Subcutaneous abdominal adipose tissue (tissue), 5 donors: ENCODE results near the gene TK1.

ENCODE experiments used
- H3K27ac ChIP-seq: one replicate; pipeline ENCODE4 v1.7.0; 2013; ENCODE audit warnings: low read depth, mild to moderate bottlenecking, inconsistent platforms, low read length, moderate library complexity
- H3K27me3 ChIP-seq, 5 donors: one replicate each; pipeline ENCODE4 v1.7.0; 2013; ENCODE audit warnings: low read length in 5 of 5, inconsistent platforms in 1 of 5; ENCODE audit not compliant: control insufficient read depth in 5 of 5, insufficient read depth in 4 of 5
- H3K36me3 ChIP-seq, 5 donors: one replicate each; pipeline ENCODE4 v1.7.0; 2013; ENCODE audit warnings: low read length in 5 of 5; ENCODE audit not compliant: control insufficient read depth in 5 of 5, insufficient read depth in 5 of 5
- H3K4me1 ChIP-seq, 5 donors: one replicate each; pipeline ENCODE4 v1.7.0; 2013; ENCODE audit warnings: low read length in 5 of 5, mild to moderate bottlenecking in 3 of 5, moderate library complexity in 1 of 5; ENCODE audit not compliant: control insufficient read depth in 5 of 5, insufficient read depth in 5 of 5
- H3K4me3 ChIP-seq, 5 donors: one replicate each; pipeline ENCODE4 v1.7.0; 2013; ENCODE audit warnings: low read length in 5 of 5, low read depth in 1 of 5
- H3K9ac ChIP-seq, 5 donors: one replicate each; pipeline ENCODE4 v1.7.0; 2013; ENCODE audit warnings: low read length in 5 of 5, mild to moderate bottlenecking in 4 of 5, moderate library complexity in 3 of 5
- H3K9me3 ChIP-seq, 5 donors: one replicate each; pipeline ENCODE4 v1.7.0; 2013; ENCODE audit warnings: low read length in 5 of 5; ENCODE audit not compliant: control insufficient read depth in 5 of 5
- donor health status: healthy.
- donor health status: healthy.
- donor health status: healthy.
- donor health status: healthy.
- donor health status: healthy.

TK1 gene

GRCh38 chr17:78154903-78155811 lies 31.7 kb downstream of the TK1 start:
- Histone ChIP-seq H3K4me1 (peaks cover 0 to 19% (median 17%) of the 10 kb centered on the region in 5 donors), H3K9me3 (no peaks in the 10 kb centered on the region), H3K4me3 (no peak overlapping the region), H3K36me3 (no peaks in the 10 kb centered on the region), H3K27ac (no peak overlapping the region), H3K27me3 (no peaks in the 10 kb centered on the region), H3K9ac (no peak overlapping the region)

GRCh38 chr17:78151514-78152008 lies 35.3 kb downstream of the TK1 start:
- no peak overlapping the region for H3K9ac ChIP-seq
- H3K36me3 ChIP-seq, result no peaks in the 10 kb centered on the region
- no peak overlapping the region for H3K27ac ChIP-seq
- H3K9me3 ChIP-seq, result no peaks in the 10 kb centered on the region
- no peaks in the 10 kb centered on the region for H3K27me3 ChIP-seq
- peaks cover 0 to 17% (median 10%) of the 10 kb centered on the region in 5 donors for H3K4me1 ChIP-seq
- H3K4me3 ChIP-seq, result no peak overlapping the region

GRCh38 chr17:78148286-78149016 lies 38.4 kb downstream of the TK1 start:
- no peak overlapping the region for H3K9ac ChIP-seq
- H3K27me3 ChIP-seq, result no peaks in the 10 kb centered on the region
- H3K27ac ChIP-seq, result no peak overlapping the region
- H3K36me3 ChIP-seq, result no peaks in the 10 kb centered on the region
- no peak overlapping the region for H3K4me3 ChIP-seq
- no peaks in the 10 kb centered on the region for H3K9me3 ChIP-seq
- peaks cover 16 to 42% (median 35%) of the 10 kb centered on the region in 5 donors for H3K4me1 ChIP-seq

GRCh38 chr17:78147315-78147998 lies 39.4 kb downstream of the TK1 start:
- no peaks in the 10 kb centered on the region for H3K27me3 ChIP-seq
- H3K9ac ChIP-seq, result no peak overlapping the region
- no peaks in the 10 kb centered on the region for H3K9me3 ChIP-seq
- H3K4me3 ChIP-seq, result no peak overlapping the region
- H3K36me3 ChIP-seq, result no peaks in the 10 kb centered on the region
- H3K27ac ChIP-seq, result no peak overlapping the region
- peaks cover 16 to 44% (median 39%) of the 10 kb centered on the region in 5 donors for H3K4me1 ChIP-seq

GRCh38 chr17:78146881-78147280 lies 40.0 kb downstream of the TK1 start:
- Histone ChIP-seq H3K36me3 (no peaks in the 10 kb centered on the region), H3K9ac (no peak overlapping the region), H3K4me1 (peaks cover 16 to 49% (median 38%) of the 10 kb centered on the region in 5 donors), H3K27me3 (no peaks in the 10 kb centered on the region), H3K9me3 (no peaks in the 10 kb centered on the region), H3K27ac (no peak overlapping the region), H3K4me3 (no peak overlapping the region)

GRCh38 chr17:78146471-78146869 lies 40.4 kb downstream of the TK1 start:
- no peak overlapping the region for H3K4me3 ChIP-seq
- peaks cover 17 to 49% (median 38%) of the 10 kb centered on the region in 5 donors for H3K4me1 ChIP-seq
- no peak overlapping the region for H3K27ac ChIP-seq
- no peak overlapping the region for H3K9ac ChIP-seq
- no peaks in the 10 kb centered on the region for H3K27me3 ChIP-seq
- H3K36me3 ChIP-seq, result peaks cover 0 to under 1% (median 0%) of the 10 kb centered on the region in 5 donors
- H3K9me3 ChIP-seq, result no peaks in the 10 kb centered on the region

GRCh38 chr17:78144736-78145641 lies 41.9 kb downstream of the TK1 start:
- peak overlapping the region in 4 of 5 donors; percentile 7 to 57 (median 30) for H3K9ac ChIP-seq
- H3K4me1 ChIP-seq, result peaks cover 17 to 59% (median 49%) of the 10 kb centered on the region in 5 donors
- no peaks in the 10 kb centered on the region for H3K9me3 ChIP-seq
- no peaks in the 10 kb centered on the region for H3K27me3 ChIP-seq
- H3K36me3 ChIP-seq, result peaks cover 0 to 3% (median 0%) of the 10 kb centered on the region in 5 donors
- peak overlapping the region; percentile 86 for H3K27ac ChIP-seq
- peak overlapping the region in 4 of 5 donors; percentile 9 to 49 (median 29) for H3K4me3 ChIP-seq

- Histone ChIP-seq H3K4me1 (peaks cover 17 to 60% (median 49%) of the 10 kb centered on the region in 5 donors), H3K36me3 (peaks cover 0 to 3% (median 0%) of the 10 kb centered on the region in 5 donors), H3K27me3 (no peaks in the 10 kb centered on the region), H3K4me3 (peak overlapping the region in 4 of 5 donors; percentile 9 to 49 (median 29)), H3K27ac (peak overlapping the region; percentile 86), H3K9ac (peak overlapping the region in 4 of 5 donors; percentile 7 to 57 (median 38)), H3K9me3 (no peaks in the 10 kb centered on the region)
Observed at GRCh38 chr17:78144147-78144719, 42.6 kb downstream of the TK1 start.
